Gastrocnemius medialis (tissue), 4 donors: Measurements from ENCODE around the gene SPACDR. TPM values are rescaled to one million over a fixed set of nuclear protein-coding genes. Genes with fewer than 3 reads are reported as not detected.

ENCODE experiments used
- ATAC-seq, 2 donors: fragments of 150-250 bp; one replicate each; pipeline ENCODE4 v1.9.1; 2016
- DNase-seq, 2 donors: peaks; one replicate each; pipeline ENCODE4 v3.0.0-alpha.2; 2019
- H3K27ac ChIP-seq, 4 donors: fragments of 200-600 bp; sonication (generic); 1 replicate in 1 of 4; 2 replicates in 3 of 4; pipeline ENCODE4 v1.5.1; 2016 to 2018; ENCODE audit warnings: mild to moderate bottlenecking in 2 of 4, moderate library complexity in 1 of 4
- H3K27me3 ChIP-seq, 3 donors: fragments of 200-600 bp; sonication (generic) in 2 of 3; 1 replicate in 1 of 3; 2 replicates in 2 of 3; pipeline versions ENCODE4 v1.5.1 to v1.6.0; 2016 to 2019; ENCODE audit warnings: mild to moderate bottlenecking in 1 of 3, moderate library complexity in 1 of 3
- H3K36me3 ChIP-seq, 2 donors: fragments of 200-600 bp; sonication (generic) in 1 of 2; one replicate each; pipeline ENCODE4 v1.5.1; 2017 to 2018
- H3K4me1 ChIP-seq, 2 donors: fragments of 200-600 bp; sonication (generic) in 1 of 2; one replicate each; pipeline ENCODE4 v1.5.1; 2016 to 2017; ENCODE audit warnings: mild to moderate bottlenecking in 2 of 2
- H3K4me3 ChIP-seq, 4 donors: fragments of 200-600 bp; sonication (generic) in 3 of 4; 1 replicate in 1 of 4; 2 replicates in 3 of 4; pipeline ENCODE4 v1.5.1; 2016 to 2019; ENCODE audit warnings: mild to moderate bottlenecking in 2 of 4
- H3K9me3 ChIP-seq, 3 donors: fragments of 200-600 bp; sonication (generic) in 2 of 3; 1 replicate in 1 of 3; 2 replicates in 2 of 3; pipeline ENCODE4 v1.5.1; 2016 to 2019
- POLR2A ChIP-seq, 2 donors: fragments of 450-650 bp; IDR thresholded peaks; one replicate each; pipeline ENCODE4 v1.6.1; 2017; ENCODE audit warnings: antibody characterized with exemption in 2 of 2, mild to moderate bottlenecking in 2 of 2, moderate library complexity in 2 of 2
- in situ Hi-C, 4 donors: fragments of 200-750 bp; cut with MboI; loops; one replicate each; pipeline versions ENCODE4 v1.15.0 to v1.8.0; 2017; ENCODE audit warnings: low sequenced_read_pairs in 4 of 4
- intact Hi-C: fragments of 100-400 bp; cut with DNase I; formaldehyde crosslinking; loops from one replicate; pipeline ENCODE4 v1.15.1; 2023; ENCODE audit warnings: low total_unique reads
- total RNA-seq, 4 donors: library from RNA; depleted of rRNA; stranded (reverse); fragments of >200 nt; gene quantifications; one replicate each; pipeline versions ENCODE4 v1.1.0 to v1.2.3, GENCODE V29; 2016
- TF ChIP-seq, protein P1 (sequence below), 5 experiments: fragments of 450-650 bp in 3 of 5; fragments of 200-600 bp in 2 of 5; sonication (generic) in 2 of 5; IDR thresholded peaks in 4 of 5; conservative IDR thresholded peaks in 1 of 5; 1 replicate in 4 of 5; 2 replicates in 1 of 5; pipeline ENCODE4 v1.5.1; 2016 to 2019; ENCODE audit warnings: antibody characterized with exemption in 5 of 5, mild to moderate bottlenecking in 3 of 5, moderate library complexity in 3 of 5

Gene SPACDR
- total RNA-seq, 4 donors from 2014 or later, result 0.29 TPM; not detected in 3

DNA sequence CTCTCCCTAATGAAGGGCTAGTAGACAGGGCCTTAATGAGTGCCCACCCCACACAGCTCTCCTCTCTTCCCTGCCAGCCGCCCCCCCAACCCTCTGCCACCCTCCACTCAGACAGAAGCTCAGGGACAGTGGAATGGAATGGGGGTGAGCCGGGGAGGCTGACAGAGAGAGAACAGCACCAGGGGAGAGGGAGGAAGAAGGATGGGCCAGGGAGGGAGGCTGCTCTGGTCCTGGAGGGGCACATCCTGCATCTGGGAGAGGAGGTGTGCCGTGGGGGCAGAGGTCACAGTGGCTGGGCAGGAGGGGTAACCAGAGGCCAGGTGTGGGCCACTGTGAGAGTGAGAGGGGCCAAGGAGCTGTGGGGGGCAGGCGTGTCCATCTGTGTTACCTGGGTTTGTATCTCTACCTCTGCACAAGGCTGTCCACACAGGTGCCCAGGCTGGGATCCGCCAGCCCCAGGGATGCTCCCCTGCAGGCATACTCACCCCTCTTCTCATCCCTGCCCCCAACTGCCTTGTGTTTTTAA lies 22.1 kb upstream of the SPACDR start:
- no peak for DNase-seq
- in situ Hi-C loops, result no loop called here
- ATAC-seq, result no peak
- Histone ChIP-seq H3K36me3 (no peaks in the 10 kb centered on the region), H3K4me1 (peaks cover 4 to 5% of the 10 kb centered on the region in 2 donors), H3K4me3 (no peak overlapping the region), H3K27me3 (no peaks in the 10 kb centered on the region), H3K27ac (no peak overlapping the region), H3K9me3 (no peaks in the 10 kb centered on the region)
- TF ChIP-seq, protein P1, sequence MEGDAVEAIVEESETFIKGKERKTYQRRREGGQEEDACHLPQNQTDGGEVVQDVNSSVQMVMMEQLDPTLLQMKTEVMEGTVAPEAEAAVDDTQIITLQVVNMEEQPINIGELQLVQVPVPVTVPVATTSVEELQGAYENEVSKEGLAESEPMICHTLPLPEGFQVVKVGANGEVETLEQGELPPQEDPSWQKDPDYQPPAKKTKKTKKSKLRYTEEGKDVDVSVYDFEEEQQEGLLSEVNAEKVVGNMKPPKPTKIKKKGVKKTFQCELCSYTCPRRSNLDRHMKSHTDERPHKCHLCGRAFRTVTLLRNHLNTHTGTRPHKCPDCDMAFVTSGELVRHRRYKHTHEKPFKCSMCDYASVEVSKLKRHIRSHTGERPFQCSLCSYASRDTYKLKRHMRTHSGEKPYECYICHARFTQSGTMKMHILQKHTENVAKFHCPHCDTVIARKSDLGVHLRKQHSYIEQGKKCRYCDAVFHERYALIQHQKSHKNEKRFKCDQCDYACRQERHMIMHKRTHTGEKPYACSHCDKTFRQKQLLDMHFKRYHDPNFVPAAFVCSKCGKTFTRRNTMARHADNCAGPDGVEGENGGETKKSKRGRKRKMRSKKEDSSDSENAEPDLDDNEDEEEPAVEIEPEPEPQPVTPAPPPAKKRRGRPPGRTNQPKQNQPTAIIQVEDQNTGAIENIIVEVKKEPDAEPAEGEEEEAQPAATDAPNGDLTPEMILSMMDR (IDR thresholded peaks at IDR 0.05 in 4 of 5, conservative IDR thresholded peaks at IDR 0.05 in 1 of 5), result no peak
- no peak for TF ChIP-seq POLR2A (IDR thresholded peaks at IDR 0.05)
- intact Hi-C loops, result no loop called here

DNA sequence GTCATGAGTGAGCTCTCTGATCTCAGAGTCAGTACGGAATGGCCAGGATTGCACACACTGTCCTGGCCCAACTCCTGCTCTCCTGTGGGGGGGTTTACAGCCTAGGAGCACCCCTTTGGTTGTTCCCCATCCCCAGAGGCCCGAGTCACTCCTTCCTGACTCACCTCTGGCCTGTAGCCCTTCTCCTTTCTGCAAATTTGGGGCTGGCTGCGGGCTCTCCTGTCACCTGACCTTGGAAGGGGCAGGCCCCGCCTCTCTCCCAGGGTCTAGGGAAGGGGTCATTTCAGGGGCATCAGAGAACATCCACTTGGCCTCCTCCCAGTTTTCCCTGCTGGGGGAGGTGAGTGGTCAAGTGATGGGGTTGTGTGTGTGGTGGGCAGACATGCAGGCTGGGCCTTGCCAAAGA lies 21.4 kb upstream of the SPACDR start:
- in situ Hi-C loops, result no loop called here
- H3K27me3 ChIP-seq, result no peaks in the 10 kb centered on the region
- TF ChIP-seq, protein P1 (IDR thresholded peaks at IDR 0.05 in 4 of 5, conservative IDR thresholded peaks at IDR 0.05 in 1 of 5), result no peak
- no peak for TF ChIP-seq POLR2A (IDR thresholded peaks at IDR 0.05)
- H3K27ac ChIP-seq, result no peak overlapping the region
- peaks cover 4 to 5% of the 10 kb centered on the region in 2 donors for H3K4me1 ChIP-seq
- DNase-seq, result no peak
- intact Hi-C loops, result no loop called here
- ATAC-seq, result no peak
- no peaks in the 10 kb centered on the region for H3K36me3 ChIP-seq
- H3K4me3 ChIP-seq, result no peak overlapping the region
- H3K9me3 ChIP-seq, result no peaks in the 10 kb centered on the region

DNA sequence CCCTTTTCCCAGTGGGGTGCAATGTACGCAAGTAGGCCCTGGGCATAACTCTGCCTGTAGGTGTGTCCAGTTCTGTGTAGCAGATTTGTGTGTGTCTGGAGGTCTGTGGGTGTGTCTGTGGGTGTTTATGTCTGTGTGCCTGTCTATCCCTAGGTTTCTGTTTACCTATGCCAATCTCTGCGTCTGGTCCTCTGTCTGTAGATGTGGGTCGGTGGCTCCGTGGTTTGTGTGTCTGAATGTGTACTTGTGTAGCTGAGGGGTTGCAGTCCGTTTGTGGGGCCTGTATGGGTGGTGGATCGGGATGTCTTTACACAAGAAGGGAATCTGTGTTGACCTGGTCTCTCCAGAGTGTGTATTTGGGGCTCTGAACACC lies 20.6 kb upstream of the SPACDR start:
- Histone ChIP-seq H3K27ac (no peak overlapping the region), H3K27me3 (no peaks in the 10 kb centered on the region), H3K9me3 (no peaks in the 10 kb centered on the region), H3K4me3 (no peak overlapping the region), H3K4me1 (peaks cover 6% of the 10 kb centered on the region in 2 donors), H3K36me3 (no peaks in the 10 kb centered on the region)
- TF ChIP-seq, protein P1 (IDR thresholded peaks at IDR 0.05 in 4 of 5, conservative IDR thresholded peaks at IDR 0.05 in 1 of 5), result no peak
- no peak for TF ChIP-seq POLR2A (IDR thresholded peaks at IDR 0.05)
- no peak for DNase-seq
- intact Hi-C loops (loop anchor here (5.0 kb wide), 1 partner anchor 78 kb away; no protein-coding TSS in a partner anchor), in situ Hi-C loops (no loop called here)
- no peak for ATAC-seq

DNA sequence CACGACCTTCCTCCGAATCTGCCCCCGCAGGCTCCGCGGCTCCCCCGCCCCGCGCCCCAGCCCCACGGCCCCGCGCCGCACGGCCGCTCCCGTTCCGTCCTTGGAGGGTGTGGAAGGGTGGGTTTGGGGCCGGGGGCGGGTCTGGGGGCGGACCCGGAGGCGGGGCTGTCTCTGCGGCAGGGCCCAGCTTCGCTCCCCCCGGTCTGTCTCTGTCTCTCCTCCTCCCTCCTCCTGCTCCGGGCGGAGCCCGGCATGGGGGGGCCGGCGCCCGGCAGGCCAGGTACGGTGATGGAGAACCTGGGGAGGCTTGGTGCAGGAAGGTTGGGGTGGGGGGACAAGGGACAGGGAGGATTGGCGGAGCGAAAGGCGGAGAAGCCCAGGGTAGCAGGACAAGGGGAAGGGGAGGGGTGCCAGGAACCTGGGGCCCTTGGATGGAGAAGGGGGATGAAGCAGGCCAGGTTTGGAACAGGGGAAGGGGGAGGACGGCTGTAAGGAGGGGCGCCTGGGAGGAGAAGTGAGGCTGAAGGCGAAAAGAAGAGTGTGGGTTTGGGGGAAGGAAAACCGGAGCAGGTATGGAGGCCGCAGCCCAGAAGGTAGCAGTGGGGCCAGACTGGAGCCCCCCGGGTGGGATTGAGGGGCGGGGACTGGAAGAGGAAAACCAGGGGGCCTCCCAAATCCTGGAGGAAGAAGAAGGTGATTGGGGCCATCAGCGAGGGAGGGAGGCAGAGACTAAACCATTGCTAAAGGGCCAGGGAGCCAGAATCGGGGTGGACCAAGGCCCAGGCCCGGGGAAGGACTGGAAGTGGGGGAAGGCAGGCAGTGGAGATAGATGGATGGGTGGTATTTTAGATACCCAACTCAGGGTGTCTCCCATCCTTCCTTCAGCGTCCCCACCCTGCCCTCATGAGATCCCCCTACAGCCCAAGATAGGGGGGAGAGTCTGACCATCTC lies 19.9 kb upstream of the SPACDR start, which contains the start of gene NYAP1:
Gene NYAP1 (plus strand): TSS at position 206 of the 951 bp plus-strand sequence. CDS start 1,385 bp downstream, outside the sequence.
- Histone ChIP-seq H3K27ac (no peak within 1 kb of the TSS), H3K27me3 (no peaks in the 10 kb centered on the region), H3K4me1 (peaks cover 11% of the 10 kb centered on the region in 2 donors), H3K4me3 (peak within 1 kb of the TSS; percentile 54 to 88 (median 60)), H3K36me3 (no peaks in the 10 kb centered on the region), H3K9me3 (no peaks in the 10 kb centered on the region)
- in situ Hi-C loops (no loop called here), intact Hi-C loops (loop anchor here (1.0 to 5.0 kb wide), 2 partner anchors 15 to 78 kb away; no protein-coding TSS in a partner anchor)
- no peak for DNase-seq
- ATAC-seq, result no peak
- TF ChIP-seq POLR2A (IDR thresholded peaks at IDR 0.05), result no peak
- TF ChIP-seq, protein P1 (IDR thresholded peaks at IDR 0.05 in 4 of 5, conservative IDR thresholded peaks at IDR 0.05 in 1 of 5), result no peak
